GM12878 (cell line): ENCODE measurements around the gene ZBTB16. TPM values are rescaled to one million over a fixed set of nuclear protein-coding genes. Genes with fewer than 3 reads are reported as not detected.

Experiments used
- ATF3 ChIP-seq: IDR thresholded peaks from 2 replicates; pipeline ENCODE4 v1.6.1; 2011; ENCODE audit warnings: low read depth, mild to moderate bottlenecking, low read length, moderate library complexity, borderline replicate concordance; ENCODE audit errors: extremely low read depth
- CREB1 ChIP-seq: IDR thresholded peaks from 2 replicates; pipeline ENCODE4 v1.6.1; 2012; ENCODE audit warnings: low read depth, mild to moderate bottlenecking, inconsistent platforms
- IRF5 ChIP-seq: fragments of 450-650 bp; IDR thresholded peaks from 2 replicates; pipeline ENCODE4 v1.6.1; 2017; ENCODE audit warnings: borderline replicate concordance
- POU2F2 ChIP-seq: IDR thresholded peaks from 3 replicates; pipeline ENCODE4 v1.6.1; 2011; ENCODE audit warnings: low read depth, mild to moderate bottlenecking, low read length, borderline replicate concordance
- SP1 ChIP-seq: IDR thresholded peaks from one replicate; pipeline ENCODE4 v1.6.1; 2011; ENCODE audit warnings: low read depth, low read length
- polyA plus RNA-seq, 11 experiments: library from polyadenylated mRNA; depleted of rRNA in 4 of 11; unstranded in 6 of 11; stranded (reverse) in 5 of 11; fragments of >200 nt; fragmentation: Nextera tagmentation in 4 of 11; fragmentation: Illumina TruSeq in 1 of 11; extraction: Ambion mirVana in 4 of 11; extraction: Trizol in 1 of 11; gene quantifications; 1 replicate in 1 of 11; 2 replicates in 10 of 11; pipeline versions ENCODE4 v1.2.1 to v1.2.3, GENCODE V29; 2011 to 2016; ENCODE audit warnings: inconsistent platforms in 2 of 11, missing spikeins in 2 of 11, low read depth in 1 of 11
- total RNA-seq, 4 experiments: library from RNA; depleted of rRNA in 3 of 4; stranded (reverse); fragments of >200 nt in 3 of 4; fragmentation: Illumina TruSeq in 1 of 4; extraction: Trizol in 1 of 4; gene quantifications; 2 replicates each; pipeline versions ENCODE4 v1.2.1 to v1.2.3, GENCODE V29; 2013 to 2021
- TF ChIP-seq, protein P1 (sequence below): fragments of 450-650 bp; conservative IDR thresholded peaks from 2 replicates; pipeline ENCODE4 v1.6.1; 2017; ENCODE audit warnings: mild to moderate bottlenecking, moderate library complexity
- TF ChIP-seq, protein P2 (sequence below): fragments of 150-350 bp; IDR thresholded peaks from 2 replicates; pipeline ENCODE4 v1.6.1; 2014; ENCODE audit warnings: mild to moderate bottlenecking, low read depth, low read length

ZBTB16 gene
- total and polyA plus RNA-seq, 10 of the 15 experiments (the other 5 are each of a cell fraction or from before 2014, with no cell fraction given), result 0.38 TPM; not detected in 9

DNA sequence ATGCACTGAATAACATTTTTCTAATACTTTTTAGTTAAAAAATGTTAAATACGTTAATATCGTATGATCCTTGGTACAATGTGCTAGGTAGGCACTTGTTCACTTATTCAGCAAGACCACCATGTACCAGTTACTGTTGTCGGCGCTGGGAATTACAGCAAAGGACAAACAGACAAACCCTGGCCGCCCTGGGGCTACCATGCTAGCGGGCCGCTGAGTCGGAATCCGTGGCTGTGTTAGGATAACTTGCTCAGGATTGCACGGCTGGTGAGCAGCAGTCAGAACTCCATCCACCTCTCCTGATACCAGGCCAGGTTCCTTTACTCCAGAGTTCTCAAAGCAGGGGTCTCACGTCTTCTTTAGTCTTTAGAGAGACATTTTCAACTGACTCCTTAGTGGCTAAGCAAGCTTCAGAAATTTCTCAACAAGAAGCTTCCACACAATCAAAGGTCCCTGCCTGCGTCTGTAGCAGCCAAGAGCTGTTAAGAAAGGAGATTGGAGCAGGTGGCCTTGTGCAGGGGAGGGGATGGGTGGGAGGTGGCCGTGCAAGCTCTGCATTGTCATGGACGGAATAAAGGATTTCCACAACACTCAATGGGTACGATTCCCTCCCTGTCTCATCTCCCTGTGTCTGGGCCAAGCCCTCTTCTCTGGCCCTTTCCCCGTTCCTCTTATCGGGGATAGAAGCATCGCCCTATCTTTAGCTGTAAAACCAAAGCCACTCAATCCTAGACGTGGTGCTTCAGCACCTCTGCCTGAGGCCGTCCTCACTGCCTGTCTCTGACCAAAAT lies 196.9 kb downstream of the ZBTB16 start (continued):
- TF ChIP-seq, protein P1, sequence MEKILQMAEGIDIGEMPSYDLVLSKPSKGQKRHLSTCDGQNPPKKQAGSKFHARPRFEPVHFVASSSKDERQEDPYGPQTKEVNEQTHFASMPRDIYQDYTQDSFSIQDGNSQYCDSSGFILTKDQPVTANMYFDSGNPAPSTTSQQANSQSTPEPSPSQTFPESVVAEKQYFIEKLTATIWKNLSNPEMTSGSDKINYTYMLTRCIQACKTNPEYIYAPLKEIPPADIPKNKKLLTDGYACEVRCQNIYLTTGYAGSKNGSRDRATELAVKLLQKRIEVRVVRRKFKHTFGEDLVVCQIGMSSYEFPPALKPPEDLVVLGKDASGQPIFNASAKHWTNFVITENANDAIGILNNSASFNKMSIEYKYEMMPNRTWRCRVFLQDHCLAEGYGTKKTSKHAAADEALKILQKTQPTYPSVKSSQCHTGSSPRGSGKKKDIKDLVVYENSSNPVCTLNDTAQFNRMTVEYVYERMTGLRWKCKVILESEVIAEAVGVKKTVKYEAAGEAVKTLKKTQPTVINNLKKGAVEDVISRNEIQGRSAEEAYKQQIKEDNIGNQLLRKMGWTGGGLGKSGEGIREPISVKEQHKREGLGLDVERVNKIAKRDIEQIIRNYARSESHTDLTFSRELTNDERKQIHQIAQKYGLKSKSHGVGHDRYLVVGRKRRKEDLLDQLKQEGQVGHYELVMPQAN, result no peak
- TF ChIP-seq POU2F2 (no peak), SP1 (no peak), CREB1 (no peak), ATF3 (no peak), IRF5 (no peak)
- TF ChIP-seq, protein P2, sequence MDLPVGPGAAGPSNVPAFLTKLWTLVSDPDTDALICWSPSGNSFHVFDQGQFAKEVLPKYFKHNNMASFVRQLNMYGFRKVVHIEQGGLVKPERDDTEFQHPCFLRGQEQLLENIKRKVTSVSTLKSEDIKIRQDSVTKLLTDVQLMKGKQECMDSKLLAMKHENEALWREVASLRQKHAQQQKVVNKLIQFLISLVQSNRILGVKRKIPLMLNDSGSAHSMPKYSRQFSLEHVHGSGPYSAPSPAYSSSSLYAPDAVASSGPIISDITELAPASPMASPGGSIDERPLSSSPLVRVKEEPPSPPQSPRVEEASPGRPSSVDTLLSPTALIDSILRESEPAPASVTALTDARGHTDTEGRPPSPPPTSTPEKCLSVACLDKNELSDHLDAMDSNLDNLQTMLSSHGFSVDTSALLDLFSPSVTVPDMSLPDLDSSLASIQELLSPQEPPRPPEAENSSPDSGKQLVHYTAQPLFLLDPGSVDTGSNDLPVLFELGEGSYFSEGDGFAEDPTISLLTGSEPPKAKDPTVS, result no peak
